GM20000 (cell line): ENCODE measurements around the gene SYN1.

ENCODE experiments used
- DNase-seq: peaks from one replicate; pipeline ENCODE4 v3.0.0; 2012; ENCODE audit warnings: low spot score
- TF ChIP-seq, protein P1 (sequence below): IDR thresholded peaks from 2 replicates; pipeline ENCODE4 v1.5.1; 2012; ENCODE audit warnings: mild to moderate bottlenecking, control low read depth; ENCODE audit errors: extremely low read depth, missing control alignments

SYN1 gene

DNA sequence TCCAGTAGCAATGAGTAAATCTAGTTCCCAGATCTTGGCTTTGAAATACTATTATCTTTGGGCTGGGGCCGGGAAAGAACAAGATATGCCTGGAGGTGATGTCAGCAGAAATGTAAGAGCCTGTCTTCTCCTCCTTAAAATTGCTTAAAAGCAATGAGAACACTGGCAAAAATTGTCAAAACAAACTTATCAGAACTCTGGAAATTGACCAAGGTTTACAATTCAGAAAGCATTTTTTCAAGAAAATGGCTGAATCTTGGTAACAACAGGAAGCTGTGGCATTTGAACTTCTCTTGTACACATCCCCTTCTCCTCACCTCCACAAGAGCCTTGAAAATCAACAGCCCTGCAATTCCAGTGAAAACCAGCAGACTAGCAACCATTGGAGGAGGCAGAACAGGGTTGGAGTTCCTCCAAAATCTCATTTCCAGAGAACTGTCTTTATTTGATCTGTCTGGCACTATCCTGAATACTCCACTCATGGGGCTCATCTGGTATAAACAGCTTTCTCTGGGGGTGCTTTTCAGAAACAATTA lies 23.9 kb downstream of the SYN1 start:
- TF ChIP-seq, protein P1, sequence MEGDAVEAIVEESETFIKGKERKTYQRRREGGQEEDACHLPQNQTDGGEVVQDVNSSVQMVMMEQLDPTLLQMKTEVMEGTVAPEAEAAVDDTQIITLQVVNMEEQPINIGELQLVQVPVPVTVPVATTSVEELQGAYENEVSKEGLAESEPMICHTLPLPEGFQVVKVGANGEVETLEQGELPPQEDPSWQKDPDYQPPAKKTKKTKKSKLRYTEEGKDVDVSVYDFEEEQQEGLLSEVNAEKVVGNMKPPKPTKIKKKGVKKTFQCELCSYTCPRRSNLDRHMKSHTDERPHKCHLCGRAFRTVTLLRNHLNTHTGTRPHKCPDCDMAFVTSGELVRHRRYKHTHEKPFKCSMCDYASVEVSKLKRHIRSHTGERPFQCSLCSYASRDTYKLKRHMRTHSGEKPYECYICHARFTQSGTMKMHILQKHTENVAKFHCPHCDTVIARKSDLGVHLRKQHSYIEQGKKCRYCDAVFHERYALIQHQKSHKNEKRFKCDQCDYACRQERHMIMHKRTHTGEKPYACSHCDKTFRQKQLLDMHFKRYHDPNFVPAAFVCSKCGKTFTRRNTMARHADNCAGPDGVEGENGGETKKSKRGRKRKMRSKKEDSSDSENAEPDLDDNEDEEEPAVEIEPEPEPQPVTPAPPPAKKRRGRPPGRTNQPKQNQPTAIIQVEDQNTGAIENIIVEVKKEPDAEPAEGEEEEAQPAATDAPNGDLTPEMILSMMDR, result no peak
- no peak for DNase-seq

DNA sequence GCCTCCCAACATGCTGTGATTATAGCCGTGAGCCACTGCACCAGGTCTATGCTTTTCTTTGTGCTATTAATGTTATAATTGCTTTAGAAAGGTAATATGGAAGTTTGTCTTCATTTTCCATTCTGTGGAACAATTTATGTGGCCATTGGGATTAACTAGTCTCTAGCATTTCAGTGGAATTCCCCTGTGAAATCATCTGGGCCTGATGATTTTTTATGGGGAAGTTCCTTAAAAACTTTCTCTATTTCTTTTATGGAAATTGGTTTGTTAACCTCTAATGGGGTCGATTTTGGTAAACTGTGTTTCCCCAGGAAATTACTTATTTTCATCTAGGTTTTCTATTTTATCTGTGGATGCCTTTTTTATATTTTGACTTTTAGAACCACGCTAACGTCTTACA lies 26.1 kb downstream of the SYN1 start:
- TF ChIP-seq, protein P1, result no peak
- DNase-seq, result no peak

DNA sequence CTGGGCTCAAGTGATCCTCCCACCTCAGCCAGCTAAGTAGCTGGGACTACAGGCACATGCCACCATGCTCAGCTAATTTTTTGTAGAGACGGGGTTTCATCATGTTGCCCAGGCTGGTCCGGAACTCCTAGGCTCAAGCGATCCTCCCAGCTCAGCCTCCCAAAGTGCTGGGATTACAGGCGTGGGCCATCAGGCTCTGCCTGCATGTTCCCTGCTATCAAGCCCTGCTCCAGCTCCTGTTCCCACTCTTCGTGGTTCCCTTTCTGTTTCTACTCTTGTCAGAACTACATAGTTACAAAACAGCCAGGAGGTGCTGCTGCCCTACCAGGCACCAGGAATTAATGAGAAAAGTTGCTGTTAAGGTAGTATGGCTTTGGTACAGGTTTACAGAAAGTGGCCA lies 28.7 kb downstream of the SYN1 start:
- TF ChIP-seq, protein P1, result no peak
- DNase-seq, result no peak

DNA sequence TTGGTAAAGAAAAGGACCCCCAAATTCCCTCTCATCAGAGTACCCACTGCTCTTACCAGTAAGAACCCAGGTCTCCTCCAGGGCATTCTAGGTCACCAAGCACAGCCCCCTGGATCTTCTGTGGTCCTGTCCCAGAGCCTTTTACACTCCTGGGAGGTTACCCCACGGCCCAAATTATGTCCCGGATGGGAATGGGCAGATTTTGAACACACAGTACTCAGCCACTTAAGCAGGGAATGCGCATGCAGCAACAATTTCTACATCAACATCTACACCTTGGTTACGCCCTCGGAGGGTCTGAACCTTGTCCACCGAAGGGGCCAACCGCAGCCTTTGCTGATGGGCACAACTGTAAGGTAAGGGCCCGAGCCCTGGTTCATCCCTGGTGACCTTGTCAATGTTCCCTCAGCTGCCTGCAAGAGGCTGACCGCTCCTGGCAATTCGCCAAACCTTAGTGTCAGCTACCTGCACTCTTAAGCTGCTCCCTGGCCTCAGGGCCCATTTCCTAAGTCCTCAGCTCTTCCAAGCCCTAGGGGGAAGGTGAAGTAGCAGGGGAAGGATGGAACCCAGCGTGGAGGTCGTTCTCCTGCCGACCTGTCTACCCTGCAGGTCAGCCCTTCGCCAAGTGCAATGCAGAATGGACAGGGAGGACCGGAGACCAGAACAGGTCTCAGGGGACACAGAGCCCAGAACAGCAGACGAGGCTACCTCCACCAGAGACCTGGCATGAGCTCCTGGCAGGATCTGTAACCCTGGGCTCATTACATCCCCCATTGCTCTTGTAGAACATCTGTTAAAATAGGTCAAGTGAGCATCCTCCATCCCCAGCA lies 31.5 kb downstream of the SYN1 start:
- TF ChIP-seq, protein P1, result no peak
- no peak for DNase-seq

DNA sequence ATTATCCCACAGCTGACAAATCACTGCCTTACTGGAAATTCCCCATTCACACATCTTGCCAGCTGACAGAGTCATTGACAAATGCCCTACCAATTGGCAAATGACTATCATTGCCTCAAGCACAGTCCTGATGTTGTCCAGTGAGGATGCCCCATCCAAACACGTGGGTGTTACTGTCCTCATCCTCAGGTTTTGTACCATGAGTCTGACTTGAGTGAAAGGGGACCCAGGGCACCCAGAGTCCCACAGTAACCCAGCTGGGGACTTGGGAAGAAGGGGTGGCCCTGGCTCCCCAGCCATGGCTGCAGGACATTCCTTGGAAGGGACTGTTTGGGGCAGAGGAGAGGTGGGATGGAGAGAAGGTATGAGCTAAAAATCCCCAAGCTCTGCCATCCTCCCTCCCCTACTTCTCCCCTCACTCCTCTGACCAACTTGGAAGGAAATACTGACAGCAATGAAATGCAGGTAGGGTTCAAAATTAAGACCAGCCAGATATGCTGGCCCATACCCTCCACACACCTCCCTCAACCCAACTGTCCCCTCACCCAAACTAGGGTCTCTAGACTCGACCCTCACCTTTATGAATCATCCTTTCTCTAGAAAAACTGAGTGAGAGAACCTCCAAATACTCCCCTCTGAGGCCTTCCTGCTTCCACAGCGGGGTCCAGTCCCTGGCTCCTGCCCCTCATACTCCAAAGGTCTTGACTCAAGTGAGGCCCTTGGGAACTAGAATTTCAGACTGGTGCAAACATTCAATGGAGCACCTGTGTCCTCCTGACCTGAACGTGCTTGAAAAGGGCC lies 32.4 kb downstream of the SYN1 start:
- no peak for DNase-seq
- TF ChIP-seq, protein P1, result no peak

DNA sequence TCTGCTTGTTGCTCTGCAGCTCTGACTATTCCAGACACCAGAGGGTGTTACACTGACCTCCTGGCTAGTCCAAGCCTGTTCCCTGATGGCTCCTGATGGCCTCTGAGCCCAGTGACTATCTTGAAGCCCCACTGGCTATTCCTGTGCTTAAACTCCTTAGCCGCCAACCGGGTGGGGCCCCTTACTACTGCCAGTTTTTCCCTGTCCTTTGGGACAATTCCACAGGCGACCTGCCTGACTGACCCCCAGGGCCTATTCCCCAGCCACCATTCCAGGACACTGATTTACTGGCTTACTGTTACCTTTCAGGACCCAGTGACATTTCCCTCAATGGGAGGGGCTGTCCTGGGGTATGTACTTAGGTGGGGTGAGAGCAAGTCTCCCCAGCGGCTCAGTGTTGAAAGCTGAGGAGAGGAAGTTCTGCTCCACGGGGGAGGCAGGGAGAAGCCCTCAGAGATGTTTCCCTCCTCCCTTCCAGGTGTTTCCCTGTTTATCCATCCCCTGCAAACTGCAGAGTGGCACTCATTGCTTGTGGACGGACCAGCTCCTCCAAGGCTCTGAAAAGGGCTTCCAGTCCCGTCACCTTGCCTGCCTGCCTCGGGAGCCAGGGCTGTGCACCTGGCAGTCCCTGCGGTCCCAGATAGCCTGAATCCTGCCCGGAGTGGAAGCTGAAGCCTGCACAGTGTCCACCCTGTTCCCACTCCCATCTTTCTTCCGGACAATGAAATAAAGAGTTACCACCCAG lies 33.4 kb downstream of the SYN1 start:
- TF ChIP-seq, protein P1, result no peak
- DNase-seq, result no peak
